GM06990 (cell line): Measurements from ENCODE around the gene ACAP2.

Experiments
- DNase-seq: peaks from one replicate; pipeline ENCODE4 v3.0.0-alpha.2; 2011; ENCODE audit not compliant: insufficient read length; ENCODE audit errors: extremely low read depth
- H3K27me3 ChIP-seq: replicated peaks from 2 replicates; pipeline ENCODE4 v1.6.0; 2011; ENCODE audit warnings: low read length; ENCODE audit not compliant: control insufficient read depth, insufficient read depth
- H3K36me3 ChIP-seq: 2 replicates; pipeline ENCODE4 v1.5.1; 2011; ENCODE audit warnings: low read length; ENCODE audit not compliant: control insufficient read depth, insufficient read depth
- H3K4me3 ChIP-seq: replicated peaks from 2 replicates; pipeline ENCODE4 v1.5.1; 2011; ENCODE audit warnings: low read depth, mild to moderate bottlenecking, control low read depth, low read length
- TF ChIP-seq, protein P1 (sequence below): IDR thresholded peaks from 2 replicates; pipeline ENCODE4 v1.5.1; 2011; ENCODE audit warnings: low read length, control low read depth, mild to moderate bottlenecking, inconsistent platforms; ENCODE audit not compliant: insufficient read depth, poor library complexity, severe bottlenecking

Gene ACAP2

GRCh38 chr3:195255176-195255500, 187.7 kb downstream of the ACAP2 start:
- TF ChIP-seq, protein P1, sequence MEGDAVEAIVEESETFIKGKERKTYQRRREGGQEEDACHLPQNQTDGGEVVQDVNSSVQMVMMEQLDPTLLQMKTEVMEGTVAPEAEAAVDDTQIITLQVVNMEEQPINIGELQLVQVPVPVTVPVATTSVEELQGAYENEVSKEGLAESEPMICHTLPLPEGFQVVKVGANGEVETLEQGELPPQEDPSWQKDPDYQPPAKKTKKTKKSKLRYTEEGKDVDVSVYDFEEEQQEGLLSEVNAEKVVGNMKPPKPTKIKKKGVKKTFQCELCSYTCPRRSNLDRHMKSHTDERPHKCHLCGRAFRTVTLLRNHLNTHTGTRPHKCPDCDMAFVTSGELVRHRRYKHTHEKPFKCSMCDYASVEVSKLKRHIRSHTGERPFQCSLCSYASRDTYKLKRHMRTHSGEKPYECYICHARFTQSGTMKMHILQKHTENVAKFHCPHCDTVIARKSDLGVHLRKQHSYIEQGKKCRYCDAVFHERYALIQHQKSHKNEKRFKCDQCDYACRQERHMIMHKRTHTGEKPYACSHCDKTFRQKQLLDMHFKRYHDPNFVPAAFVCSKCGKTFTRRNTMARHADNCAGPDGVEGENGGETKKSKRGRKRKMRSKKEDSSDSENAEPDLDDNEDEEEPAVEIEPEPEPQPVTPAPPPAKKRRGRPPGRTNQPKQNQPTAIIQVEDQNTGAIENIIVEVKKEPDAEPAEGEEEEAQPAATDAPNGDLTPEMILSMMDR, result no peak
- Histone ChIP-seq H3K4me3 (no peak overlapping the region), H3K36me3 (peaks cover 1% of the 10 kb centered on the region; the same call in 1 of the 2 replicates), H3K27me3 (no peaks in the 10 kb centered on the region)
- DNase-seq, result no peak

DNA sequence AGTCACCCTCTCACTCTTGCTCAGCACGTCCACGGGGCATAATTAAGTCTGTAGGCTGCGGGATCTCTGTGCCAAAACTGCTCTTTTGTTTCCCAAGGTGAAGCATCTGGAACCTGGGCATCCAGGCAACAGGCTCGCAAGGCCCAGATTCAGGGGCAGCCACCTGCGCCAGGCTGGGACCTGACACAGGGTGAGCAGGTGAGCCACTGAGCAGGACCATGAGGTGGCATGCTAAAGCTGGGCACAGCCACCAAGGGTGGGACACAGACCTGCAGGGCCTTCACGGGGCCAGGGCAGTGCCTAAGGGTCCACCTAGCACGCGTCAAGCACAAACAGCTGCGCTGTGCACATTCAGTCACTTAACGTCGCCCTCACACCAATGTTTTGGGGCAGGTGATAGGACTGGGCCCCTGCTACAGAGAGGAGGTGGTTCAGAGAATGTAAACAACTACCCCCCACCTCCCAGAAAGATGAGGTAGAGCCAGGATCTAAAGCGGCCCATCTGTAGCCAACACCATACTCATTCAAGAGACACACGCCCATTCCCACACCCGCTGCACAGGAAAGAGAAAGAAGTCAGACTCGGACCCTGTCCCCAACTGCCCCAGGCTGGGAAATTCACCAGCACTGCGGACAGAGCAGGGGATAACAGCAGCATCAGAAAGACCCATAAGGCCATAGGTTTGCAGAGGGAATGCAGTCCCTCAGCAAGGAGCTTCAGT, 188.2 kb downstream of the ACAP2 start:
- DNase-seq, result no peak
- H3K27me3 ChIP-seq, result no peaks in the 10 kb centered on the region
- no peak overlapping the region for H3K4me3 ChIP-seq
- TF ChIP-seq, protein P1, result no peak
- H3K36me3 ChIP-seq, result peaks cover 1% of the 10 kb centered on the region; the same call in 1 of the 2 replicates

GRCh38 chr3:195253923-195254432, 188.8 kb downstream of the ACAP2 start:
- H3K4me3 ChIP-seq, result no peak overlapping the region
- TF ChIP-seq, protein P1, result no peak
- DNase-seq, result no peak
- H3K36me3 ChIP-seq, result peaks cover 1% of the 10 kb centered on the region; the same call in 1 of the 2 replicates
- H3K27me3 ChIP-seq, result no peaks in the 10 kb centered on the region

DNA sequence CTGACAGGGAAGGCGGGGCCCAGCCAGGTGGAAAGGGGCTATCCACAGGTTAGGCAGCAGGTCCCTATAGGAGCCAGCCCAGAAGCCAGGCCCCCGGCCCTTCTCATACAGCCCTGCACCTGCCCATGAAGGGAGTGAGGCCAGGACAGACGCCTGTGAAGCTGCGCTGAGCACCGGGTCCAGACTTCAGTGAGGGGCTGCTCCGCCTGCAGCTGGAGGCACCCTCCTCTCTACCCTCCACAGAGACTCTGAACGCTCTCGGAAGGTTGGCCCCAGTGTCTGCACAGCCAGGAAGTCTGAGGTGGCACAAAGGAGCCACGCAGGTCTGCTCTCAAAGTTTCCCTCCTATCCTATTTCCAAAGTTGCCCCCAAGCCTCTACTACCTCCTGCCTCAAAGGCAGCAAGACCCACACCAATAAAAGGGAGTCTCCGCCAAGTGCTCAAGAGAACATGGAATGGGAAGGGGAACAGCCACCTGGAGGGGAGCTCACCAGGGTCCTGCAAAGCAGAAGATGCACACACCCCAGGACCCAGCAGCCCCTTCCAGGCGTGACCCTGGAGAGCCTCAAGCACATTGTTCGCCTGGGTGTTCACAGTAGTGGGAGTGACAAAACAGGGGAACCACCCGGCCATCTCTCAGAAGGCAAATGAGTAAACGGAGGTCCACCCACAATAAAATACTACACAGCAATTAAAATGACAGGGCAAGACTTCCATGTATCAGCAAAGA, 191.3 kb downstream of the ACAP2 start:
- no peak overlapping the region for H3K4me3 ChIP-seq
- H3K27me3 ChIP-seq, result no peaks in the 10 kb centered on the region
- no peak for DNase-seq
- peaks cover 1% of the 10 kb centered on the region; the same call in 1 of the 2 replicates for H3K36me3 ChIP-seq
- TF ChIP-seq, protein P1, result no peak

DNA sequence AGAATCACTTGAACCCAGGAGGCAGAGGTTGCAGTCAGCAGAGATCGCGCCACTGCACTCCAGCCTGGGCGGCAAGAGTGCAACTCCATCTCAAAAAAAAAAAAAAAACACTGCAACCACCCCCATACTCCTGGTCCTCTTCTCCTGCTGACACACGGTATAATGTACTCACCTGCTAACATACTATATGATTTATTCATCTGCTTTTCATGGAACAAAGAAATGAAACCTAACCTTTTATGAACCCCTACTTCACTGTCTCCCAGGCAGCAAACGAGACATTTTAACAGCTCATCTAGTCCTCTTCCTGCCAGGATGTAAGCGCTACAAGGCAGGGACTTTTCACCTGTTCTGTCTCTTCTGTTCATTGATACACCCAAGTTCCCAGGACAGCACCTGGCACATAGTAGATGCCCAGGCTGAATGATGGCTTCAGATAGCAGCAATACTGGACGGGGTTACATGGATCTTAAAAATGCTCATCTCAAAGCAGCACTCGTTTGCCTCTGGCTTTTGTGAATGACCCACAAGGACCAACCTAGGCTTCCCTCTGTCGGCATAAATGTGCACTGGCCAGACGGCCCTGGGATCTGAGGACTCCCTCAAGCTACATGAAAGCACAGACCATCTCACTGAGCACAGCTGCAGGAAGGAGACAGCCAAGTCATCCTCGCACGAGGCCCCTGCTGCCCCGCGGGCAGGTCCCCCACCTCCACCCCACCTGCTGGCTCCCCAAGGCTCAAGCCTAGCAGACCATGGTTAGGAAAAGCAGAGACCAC, 192.2 kb downstream of the ACAP2 start:
- H3K36me3 ChIP-seq, result peaks cover 1% of the 10 kb centered on the region; the same call in 1 of the 2 replicates
- TF ChIP-seq, protein P1, result peak; percentile 16
- H3K4me3 ChIP-seq, result no peak overlapping the region
- peak; percentile 55 for DNase-seq
- no peaks in the 10 kb centered on the region for H3K27me3 ChIP-seq
